NCI-H1092 treated with DMSO at 0.1 percent for 48 hours (cell line): ENCODE measurements around the gene AP2A1.
A peak's percentile ranks its signal among the peaks of the same experiment; 100 is the strongest.

Source experiments
- DNase-seq: peaks from one replicate; lab custom pipeline; 2025; lab: John Stamatoyannopoulos, UW

AP2A1 gene

GRCh38 chr19:49793561-49793840 lies 26.7 kb downstream of the AP2A1 start:
- no peak for DNase-seq

- no peak for DNase-seq
Measured at GRCh38 chr19:49795615-49796014, 28.8 kb downstream of the AP2A1 start.

GRCh38 chr19:49798574-49798973 lies 31.8 kb downstream of the AP2A1 start:
- no peak for DNase-seq

- DNase-seq = no peak
Measured at GRCh38 chr19:49799271-49799797, 32.5 kb downstream of the AP2A1 start.

- DNase-seq = no peak
Measured at GRCh38 chr19:49799798-49800376, 33.1 kb downstream of the AP2A1 start.

- no peak for DNase-seq
Measured at GRCh38 chr19:49800771-49801170, 34.0 kb downstream of the AP2A1 start.

GRCh38 chr19:49801401-49801888 lies 34.6 kb downstream of the AP2A1 start:
- DNase-seq = no peak

GRCh38 chr19:49801966-49802661 lies 35.3 kb downstream of the AP2A1 start:
- peak; percentile 85 for DNase-seq

GRCh38 chr19:49802836-49803528 lies 36.2 kb downstream of the AP2A1 start:
- DNase-seq = no peak

GRCh38 chr19:49803529-49803856 lies 36.7 kb downstream of the AP2A1 start:
- no peak for DNase-seq

GRCh38 chr19:49805822-49806619 lies 39.2 kb downstream of the AP2A1 start:
- no peak for DNase-seq

GRCh38 chr19:49806620-49806959 lies 39.8 kb downstream of the AP2A1 start:
- DNase-seq = no peak

- no peak for DNase-seq
Measured at GRCh38 chr19:49807058-49807903, 40.5 kb downstream of the AP2A1 start.

- no peak for DNase-seq
Measured at GRCh38 chr19:49807904-49808675, 41.3 kb downstream of the AP2A1 start.

- peak; percentile 53 for DNase-seq
Measured at GRCh38 chr19:49808711-49809159, 41.9 kb downstream of the AP2A1 start.

- DNase-seq = peak; percentile 36
Measured at GRCh38 chr19:49809160-49809940, 42.5 kb downstream of the AP2A1 start.

- DNase-seq = no peak
Measured at GRCh38 chr19:49809941-49810389, 43.2 kb downstream of the AP2A1 start.

GRCh38 chr19:49811328-49811727 lies 44.5 kb downstream of the AP2A1 start:
- DNase-seq = no peak

GRCh38 chr19:49812452-49812996 lies 45.7 kb downstream of the AP2A1 start:
- no peak for DNase-seq
